NT2/D1 (cell line): Measurements from ENCODE around the gene ACTA2.

Experiments used
- DNase-seq: peaks from one replicate; pipeline ENCODE4 v3.0.0-alpha.2; 2011; ENCODE audit warnings: low read depth, low spot score
- H3K27me3 ChIP-seq: 2 replicates; pipeline ENCODE4 v1.6.0; 2011; ENCODE audit warnings: mild to moderate bottlenecking; ENCODE audit not compliant: insufficient read length, insufficient read depth
- H3K36me3 ChIP-seq: 2 replicates; pipeline ENCODE4 v1.6.1; 2011; ENCODE audit warnings: mild to moderate bottlenecking, low read length, mixed read lengths; ENCODE audit not compliant: insufficient read depth, insufficient read length
- H3K4me1 ChIP-seq: 2 replicates; pipeline ENCODE4 v1.5.1; 2011; ENCODE audit not compliant: insufficient read depth, insufficient read length
- H3K4me3 ChIP-seq: 2 replicates; pipeline ENCODE4 v1.5.1; 2011; ENCODE audit warnings: low read depth; ENCODE audit not compliant: insufficient read length
- H3K9ac ChIP-seq: 2 replicates; pipeline ENCODE4 v1.6.0; 2011; ENCODE audit warnings: low read depth; ENCODE audit not compliant: insufficient read length
- H3K9me3 ChIP-seq: 2 replicates; pipeline ENCODE4 v1.5.1; 2011; ENCODE audit warnings: mild to moderate bottlenecking, low read length; ENCODE audit not compliant: insufficient read depth
- SUZ12 ChIP-seq: IDR thresholded peaks from 2 replicates; pipeline ENCODE4 v1.6.1; 2011; ENCODE audit not compliant: insufficient read length, insufficient read depth; ENCODE audit errors: extremely low read depth
- YY1 ChIP-seq: IDR thresholded peaks from 2 replicates; pipeline ENCODE4 v1.6.1; 2011; ENCODE audit not compliant: insufficient read length, insufficient read depth
- ZNF274 ChIP-seq: IDR thresholded peaks from 2 replicates; pipeline ENCODE4 v1.6.1; 2011; ENCODE audit warnings: mild to moderate bottlenecking, low read depth, low read length

The ACTA2 gene

DNA sequence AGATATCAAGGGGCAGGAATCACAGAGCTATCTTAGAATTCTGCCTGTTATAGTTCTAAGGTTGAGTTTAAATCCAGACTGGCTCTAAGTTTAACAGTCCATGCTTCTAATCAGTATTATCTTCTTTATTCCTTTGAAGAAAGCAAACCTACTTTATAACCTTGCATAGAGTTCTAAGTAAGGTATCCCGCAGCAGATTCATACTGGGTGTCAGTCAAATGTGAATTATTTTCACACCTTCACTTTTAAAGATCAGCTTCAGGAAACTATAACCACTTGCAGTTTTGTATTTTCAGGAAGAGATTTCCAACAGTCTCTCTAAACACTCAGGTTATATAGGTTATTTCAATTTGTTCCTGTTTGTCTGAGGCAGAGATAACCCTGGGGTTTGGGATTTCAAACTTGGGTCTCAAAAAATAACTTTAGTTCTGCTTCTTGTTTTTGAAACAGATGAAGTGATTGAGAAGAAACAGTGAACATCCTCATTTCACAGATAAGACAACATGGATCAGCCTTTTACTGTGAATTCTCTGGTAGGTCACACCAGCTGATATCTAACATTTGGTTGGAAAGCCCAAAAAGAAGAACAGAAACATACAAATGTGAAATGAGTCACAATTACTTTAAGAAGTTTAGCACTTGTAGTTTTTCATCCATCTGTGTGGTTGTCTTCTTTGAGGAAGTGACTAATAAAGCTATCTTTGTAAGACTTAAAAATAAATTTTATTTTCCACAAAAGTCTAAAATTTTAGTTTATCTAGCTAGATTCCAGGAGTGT lies 51.2 kb downstream of the ACTA2 start:
- Histone ChIP-seq H3K36me3 (no peaks in the 10 kb centered on the region), H3K9me3 (no peaks in the 10 kb centered on the region), H3K27me3 (no peaks in the 10 kb centered on the region), H3K9ac (no peak overlapping the region), H3K4me1 (peaks cover 3% of the 10 kb centered on the region), H3K4me3 (no peak overlapping the region)
- DNase-seq, result no peak
- TF ChIP-seq ZNF274, result no peak
- no peak for TF ChIP-seq SUZ12
- no peak for TF ChIP-seq YY1

DNA sequence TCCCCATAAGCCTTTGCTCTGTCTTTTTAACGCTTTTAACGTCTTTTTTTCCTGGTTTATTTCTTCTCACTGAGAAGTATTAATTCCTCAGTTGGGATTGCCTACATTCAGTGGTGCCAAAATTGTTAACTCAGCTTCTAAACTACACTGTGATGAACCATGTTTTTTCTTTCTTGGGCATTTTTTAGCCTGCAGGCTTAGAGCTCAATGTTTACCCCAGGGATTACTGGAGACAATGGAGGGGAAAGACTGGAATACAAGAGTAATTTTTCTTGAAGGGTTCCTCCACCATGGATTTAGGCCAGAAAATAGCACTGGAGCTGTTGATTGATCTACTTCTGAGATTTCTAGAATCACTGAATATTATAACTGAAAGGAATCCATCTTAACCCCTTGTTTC lies 52.7 kb downstream of the ACTA2 start:
- H3K4me1 ChIP-seq, result peaks cover 3% of the 10 kb centered on the region

DNA sequence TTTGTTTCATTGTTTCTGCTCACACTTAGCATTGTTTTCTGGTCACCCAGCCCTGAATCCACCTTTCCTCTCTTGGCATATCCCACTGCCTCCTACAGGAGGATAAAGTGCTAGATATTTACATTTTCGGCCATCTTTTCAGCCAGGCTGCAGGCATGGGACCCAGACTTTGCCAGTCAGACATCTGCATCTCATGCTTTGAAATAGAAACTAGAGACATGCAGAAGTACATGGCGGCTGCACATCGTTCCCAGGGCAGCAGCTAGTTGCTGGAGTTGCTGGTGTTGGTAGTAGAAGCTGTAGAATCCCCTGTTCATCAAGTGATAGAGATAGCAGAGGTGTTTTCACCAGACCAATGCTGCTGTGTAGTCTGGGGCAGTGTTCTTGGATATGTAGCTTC lies 53.8 kb downstream of the ACTA2 start:
- Histone ChIP-seq H3K9ac (no peak overlapping the region), H3K36me3 (no peaks in the 10 kb centered on the region), H3K9me3 (no peaks in the 10 kb centered on the region), H3K4me3 (no peak overlapping the region), H3K27me3 (no peaks in the 10 kb centered on the region), H3K4me1 (peaks cover 3% of the 10 kb centered on the region)
- no peak for DNase-seq
- TF ChIP-seq ZNF274, result no peak
- no peak for TF ChIP-seq YY1
- TF ChIP-seq SUZ12, result no peak

More for the DNA sequence above, 52.7 kb downstream of the ACTA2 start:
- Histone ChIP-seq H3K36me3 (no peaks in the 10 kb centered on the region), H3K9ac (no peak overlapping the region), H3K9me3 (no peaks in the 10 kb centered on the region), H3K27me3 (no peaks in the 10 kb centered on the region), H3K4me3 (no peak overlapping the region)
- DNase-seq, result no peak
- no peak for TF ChIP-seq SUZ12

DNA sequence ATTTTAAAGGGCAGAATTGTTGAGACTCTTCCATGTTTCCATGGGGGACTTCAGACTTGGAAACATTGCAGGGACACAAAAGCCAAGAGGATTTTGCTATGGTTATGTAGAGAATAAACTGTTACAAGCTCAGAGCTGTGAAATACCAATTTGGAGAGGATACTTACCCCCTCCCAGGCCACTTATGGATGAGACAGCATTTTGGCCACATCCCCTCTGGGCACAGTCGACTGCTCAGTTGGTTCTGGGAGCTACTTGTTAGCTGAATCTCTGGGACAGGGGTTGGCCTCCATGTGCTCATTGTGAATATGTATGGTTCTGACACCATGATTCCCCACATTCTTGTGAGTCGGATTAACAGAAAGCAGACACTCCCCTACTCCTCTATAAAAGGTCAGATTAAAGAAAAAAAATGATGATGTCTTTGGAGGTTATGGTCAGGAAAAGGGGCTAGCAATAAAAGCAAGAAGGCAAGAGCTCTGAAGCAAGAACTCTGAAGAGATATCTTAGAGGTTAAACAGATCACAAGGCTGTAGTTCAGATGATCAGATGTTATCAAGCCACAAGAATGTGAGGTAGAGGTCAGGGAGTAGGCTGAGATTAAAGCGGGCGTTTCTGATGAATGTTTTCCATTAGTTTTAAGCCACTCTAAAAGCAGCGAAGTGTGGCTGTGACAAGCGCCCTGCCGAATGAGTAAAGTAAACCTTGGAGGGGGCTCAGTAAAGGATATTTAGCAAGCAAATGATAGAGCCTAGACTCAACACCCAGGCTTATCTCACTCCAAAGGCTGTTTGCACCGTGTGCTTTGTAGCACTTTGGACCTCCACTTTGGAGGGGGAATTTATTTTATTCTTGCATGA lies 55.3 kb downstream of the ACTA2 start:
- no peak overlapping the region for H3K9ac ChIP-seq
- H3K9me3 ChIP-seq, result no peaks in the 10 kb centered on the region
- no peak overlapping the region for H3K4me3 ChIP-seq
- DNase-seq, result no peak
- no peaks in the 10 kb centered on the region for H3K27me3 ChIP-seq
- no peaks in the 10 kb centered on the region for H3K36me3 ChIP-seq
- H3K4me1 ChIP-seq, result peaks cover 3% of the 10 kb centered on the region
- TF ChIP-seq YY1, result no peak
- TF ChIP-seq SUZ12, result no peak
- no peak for TF ChIP-seq ZNF274

DNA sequence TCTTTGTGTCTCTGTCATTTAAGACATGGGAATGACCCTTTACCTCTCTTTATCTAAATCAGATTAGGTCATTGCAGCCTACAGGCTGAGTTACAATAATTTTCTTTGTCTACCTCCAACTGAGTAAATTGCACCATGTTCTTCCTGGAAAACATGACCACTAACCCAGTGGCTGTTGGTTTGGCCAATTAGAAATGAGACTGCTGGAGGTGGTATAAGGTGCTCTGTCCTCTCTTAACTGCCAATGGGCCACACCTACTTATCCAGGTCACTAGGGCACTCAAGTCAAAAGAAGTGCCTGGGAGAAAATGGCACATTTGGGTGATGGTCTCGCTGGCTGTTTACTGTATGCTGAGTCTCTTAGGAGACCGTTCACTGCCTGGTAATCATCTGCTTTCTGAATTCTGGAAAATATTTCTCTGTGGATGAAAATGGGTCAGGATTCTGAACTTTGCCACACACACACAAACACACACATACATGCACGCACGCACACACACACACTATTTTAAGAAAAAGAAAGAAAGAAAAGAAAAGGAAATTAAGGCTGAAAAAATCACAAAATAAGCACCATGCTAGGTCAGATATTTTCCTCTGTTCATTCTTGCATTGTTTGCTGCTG lies 56.1 kb downstream of the ACTA2 start:
- no peak for TF ChIP-seq SUZ12
- TF ChIP-seq ZNF274, result no peak
- TF ChIP-seq YY1, result no peak
- peaks cover 3% of the 10 kb centered on the region for H3K4me1 ChIP-seq
- no peak for DNase-seq
- H3K4me3 ChIP-seq, result no peak overlapping the region
- no peak overlapping the region for H3K9ac ChIP-seq
- no peaks in the 10 kb centered on the region for H3K27me3 ChIP-seq
- H3K9me3 ChIP-seq, result no peaks in the 10 kb centered on the region
- no peaks in the 10 kb centered on the region for H3K36me3 ChIP-seq

DNA sequence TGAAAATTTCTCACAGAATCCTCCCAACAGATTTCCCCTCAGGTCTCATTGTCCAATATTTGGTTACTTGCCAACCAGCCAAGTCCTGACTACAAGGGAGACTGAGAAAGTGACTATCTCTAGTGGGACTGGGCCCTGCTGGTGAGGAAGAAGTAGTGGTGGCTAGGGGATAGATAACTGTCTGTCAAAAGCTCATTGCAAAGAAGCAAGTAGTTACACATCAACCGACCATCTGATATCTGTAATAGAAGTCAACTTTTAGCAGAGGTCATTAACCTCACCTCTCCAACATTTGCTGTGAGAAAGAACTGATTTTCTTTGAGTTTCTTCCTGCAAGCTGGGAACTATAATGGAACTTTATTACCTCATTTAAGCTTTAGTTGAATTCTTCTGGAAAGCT lies 57.3 kb downstream of the ACTA2 start:
- no peaks in the 10 kb centered on the region for H3K9me3 ChIP-seq
- H3K4me3 ChIP-seq, result no peak overlapping the region
- no peaks in the 10 kb centered on the region for H3K27me3 ChIP-seq
- no peak for TF ChIP-seq YY1
- TF ChIP-seq ZNF274, result no peak
- TF ChIP-seq SUZ12, result no peak
- no peaks in the 10 kb centered on the region for H3K36me3 ChIP-seq
- H3K4me1 ChIP-seq, result peaks cover 3% of the 10 kb centered on the region
- no peak for DNase-seq
- H3K9ac ChIP-seq, result no peak overlapping the region

DNA sequence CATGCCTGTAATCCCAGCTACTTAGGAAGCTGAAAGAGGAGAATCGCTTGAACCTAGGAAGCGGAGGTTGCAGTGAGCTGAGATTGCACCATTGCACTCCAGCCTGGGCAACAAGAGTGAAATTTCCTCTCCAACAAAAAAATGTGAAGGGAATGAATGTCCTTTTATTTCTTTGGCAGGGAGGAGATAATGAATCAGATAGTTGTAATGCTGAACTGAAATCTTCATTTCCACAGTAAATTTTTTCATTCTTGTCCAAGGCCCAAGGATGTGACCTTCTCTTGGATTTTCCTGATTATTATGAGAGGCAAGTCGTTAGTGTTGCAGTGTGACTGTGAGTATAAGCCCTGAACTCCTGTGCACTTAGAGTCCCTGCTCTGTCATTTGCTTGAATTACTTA lies 59.0 kb downstream of the ACTA2 start:
- H3K4me1 ChIP-seq, result peaks cover 3% of the 10 kb centered on the region
- no peaks in the 10 kb centered on the region for H3K9me3 ChIP-seq
- H3K9ac ChIP-seq, result no peak overlapping the region
- H3K27me3 ChIP-seq, result no peaks in the 10 kb centered on the region
- DNase-seq, result no peak
- no peak for TF ChIP-seq YY1
- TF ChIP-seq SUZ12, result no peak
- TF ChIP-seq ZNF274, result no peak
- H3K36me3 ChIP-seq, result no peaks in the 10 kb centered on the region
- no peak overlapping the region for H3K4me3 ChIP-seq
